ENCODE measurements around the gene AUTS2. TPM values are rescaled to one million over a fixed set of nuclear protein-coding genes. Genes with fewer than 3 reads are reported as not detected.

AUTS2 gene
- total and polyA plus RNA-seq, 4 donors, result 4.9 to 24.4 (median 7.0) TPM

GRCh38 chr7:69698109-69698825, 100.0 kb downstream of the AUTS2 start (continued):
- TF ChIP-seq SP1 (IDR thresholded peaks at IDR 0.05) (no peak), GABPA (IDR thresholded peaks at IDR 0.05 in 1 of 2, conservative IDR thresholded peaks at IDR 0.05 in 1 of 2) (no peak), FOXA1 (IDR thresholded peaks at IDR 0.05) (no peak), MAX (IDR thresholded peaks at IDR 0.05) (no peak), NR2F2 (IDR thresholded peaks at IDR 0.05) (no peak)

GRCh38 chr7:69699931-69700330, 101.7 kb downstream of the AUTS2 start:
- H3K27ac ChIP-seq (ENCODE audit: low read depth in 1 of 2, low read length in 2 of 2), result no peak overlapping the region
- H3K9me3 ChIP-seq (ENCODE audit: control insufficient read depth in 4 of 4, low read length in 3 of 4), result no peaks in the 10 kb centered on the region
- H3K36me3 ChIP-seq (ENCODE audit: control insufficient read depth in 4 of 4, insufficient read depth in 3 of 4, low read depth in 1 of 4, low read length in 3 of 4), result no peaks in the 10 kb centered on the region
- H3K27me3 ChIP-seq (ENCODE audit: control insufficient read depth in 4 of 4, insufficient read depth in 4 of 4, low read length in 3 of 4), result peaks cover 0 to 8% (median 0%) of the 10 kb centered on the region in 4 donors
- H3K4me3 ChIP-seq (ENCODE audit: low read depth in 1 of 3, low read length in 3 of 3), result no peak overlapping the region
- no peak for DNase-seq (ENCODE audit: low spot score)
- no peak overlapping the region for H3K9ac ChIP-seq (ENCODE audit: low read depth in 1 of 2, low read length in 2 of 2)
- TF ChIP-seq EGR1 (IDR thresholded peaks at IDR 0.05; ENCODE audit: low read depth in 2 of 2), result no peak
- no peak for TF ChIP-seq FOXA1 (IDR thresholded peaks at IDR 0.05)
- TF ChIP-seq CTCF (IDR thresholded peaks at IDR 0.05; ENCODE audit: low read depth, low read length, missing input control), result no peak
- TF ChIP-seq SP1 (IDR thresholded peaks at IDR 0.05), result no peak
- TF ChIP-seq TAF1 (conservative IDR thresholded peaks at IDR 0.05), result no peak
- TF ChIP-seq RXRA (IDR thresholded peaks at IDR 0.05), result no peak
- no peak for TF ChIP-seq GABPA (IDR thresholded peaks at IDR 0.05 in 1 of 2, conservative IDR thresholded peaks at IDR 0.05 in 1 of 2)
- TF ChIP-seq HNF4G (IDR thresholded peaks at IDR 0.05), result no peak
- TF ChIP-seq HNF4A (conservative IDR thresholded peaks at IDR 0.05), result no peak
- WGBS, result 79% methylated on average over 2 of the region's 2 CpGs
- peaks cover 0 to 9% (median 0%) of the 10 kb centered on the region in 4 donors for H3K4me1 ChIP-seq (ENCODE audit: control insufficient read depth in 4 of 4, insufficient read depth in 4 of 4, low read length in 3 of 4)

GRCh38 chr7:69700331-69700730, 102.1 kb downstream of the AUTS2 start:
- Histone ChIP-seq H3K4me1 (ENCODE audit: control insufficient read depth in 4 of 4, insufficient read depth in 4 of 4, low read length in 3 of 4) (peaks cover 0 to 9% (median 0%) of the 10 kb centered on the region in 4 donors), H3K27ac (ENCODE audit: low read depth in 1 of 2, low read length in 2 of 2) (no peak overlapping the region), H3K27me3 (ENCODE audit: control insufficient read depth in 4 of 4, insufficient read depth in 4 of 4, low read length in 3 of 4) (peaks cover 0 to 8% (median 0%) of the 10 kb centered on the region in 4 donors), H3K36me3 (ENCODE audit: control insufficient read depth in 4 of 4, insufficient read depth in 3 of 4, low read depth in 1 of 4, low read length in 3 of 4) (no peaks in the 10 kb centered on the region), H3K9me3 (ENCODE audit: control insufficient read depth in 4 of 4, low read length in 3 of 4) (no peaks in the 10 kb centered on the region), H3K4me3 (ENCODE audit: low read depth in 1 of 3, low read length in 3 of 3) (no peak overlapping the region), H3K9ac (ENCODE audit: low read depth in 1 of 2, low read length in 2 of 2) (no peak overlapping the region)
- TF ChIP-seq TAF1 (conservative IDR thresholded peaks at IDR 0.05) (no peak), ATF3 (IDR thresholded peaks at IDR 0.05) (no peak), FOXA2 (IDR thresholded peaks at IDR 0.05) (no peak), FOXA1 (IDR thresholded peaks at IDR 0.05) (no peak), YY1 (IDR thresholded peaks at IDR 0.05) (no peak), ZBTB33 (IDR thresholded peaks at IDR 0.05) (no peak), JUND (IDR thresholded peaks at IDR 0.05) (no peak), RAD21 (IDR thresholded peaks at IDR 0.05) (no peak), RXRA (IDR thresholded peaks at IDR 0.05) (no peak), MAX (IDR thresholded peaks at IDR 0.05) (no peak), HNF4G (IDR thresholded peaks at IDR 0.05) (no peak), HNF4A (conservative IDR thresholded peaks at IDR 0.05) (no peak), REST (IDR thresholded peaks at IDR 0.05) (no peak), GABPA (IDR thresholded peaks at IDR 0.05 in 1 of 2, conservative IDR thresholded peaks at IDR 0.05 in 1 of 2) (no peak), NR2F2 (IDR thresholded peaks at IDR 0.05) (no peak), EGR1 (IDR thresholded peaks at IDR 0.05; ENCODE audit: low read depth in 2 of 2) (no peak)
- DNase-seq (ENCODE audit: low spot score), result no peak
- WGBS, result 84% methylated on average over 3 of the region's 3 CpGs
